ENCODE measurements around the gene PPME1. TPM values are rescaled to one million over a fixed set of nuclear protein-coding genes. Genes with fewer than 3 reads are reported as not detected.

The PPME1 gene
- total RNA-seq, 1 experiment from 2014 or later = 38.1 TPM

GRCh38 chr11:74248469-74248868 lies 77.4 kb downstream of the PPME1 start:
- TF ChIP-seq CTCF (IDR thresholded peaks at IDR 0.05; ENCODE audit: unreplicated experiment) = no peak
- BruUV-seq (replicated peaks) = no TSS peak
- Mint-ChIP-seq H3K9me3 (ENCODE audit: unreplicated experiment) (no peaks in the 10 kb centered on the region), H3K4me1 (ENCODE audit: insufficient read depth, unreplicated experiment) (no peaks in the 10 kb centered on the region), H3K4me3 (ENCODE audit: unreplicated experiment) (no peak overlapping the region), H3K27ac (ENCODE audit: low read depth, unreplicated experiment) (no peak overlapping the region), H3K36me3 (ENCODE audit: insufficient read depth, unreplicated experiment) (peaks cover 59% of the 10 kb centered on the region), H3K27me3 (ENCODE audit: insufficient read depth, unreplicated experiment) (no peaks in the 10 kb centered on the region)
- CTCF ChIA-PET = interaction anchor here (0.6 to 1.1 kb wide), 3 partner anchors 13 to 201 kb away, joined by 3 to 5 read pairs (median 4); no protein-coding TSS in a partner anchor
- intact Hi-C loops (cut with micrococcal nuclease) = no loop called here
- POLR2A ChIA-PET = no interaction called here
- DNase-seq (ENCODE audit: unreplicated experiment) = no peak

GRCh38 chr11:74249496-74249895 lies 78.4 kb downstream of the PPME1 start:
- H3K36me3 Mint-ChIP-seq (ENCODE audit: insufficient read depth, unreplicated experiment) = peaks cover 65% of the 10 kb centered on the region

GRCh38 chr11:74253361-74253760 lies 82.3 kb downstream of the PPME1 start:
- H3K27me3 Mint-ChIP-seq (ENCODE audit: insufficient read depth, unreplicated experiment) = no peaks in the 10 kb centered on the region
- H3K27ac Mint-ChIP-seq (ENCODE audit: low read depth, unreplicated experiment) = no peak overlapping the region
- H3K9me3 Mint-ChIP-seq (ENCODE audit: unreplicated experiment) = no peaks in the 10 kb centered on the region
- no peak overlapping the region for H3K4me3 Mint-ChIP-seq (ENCODE audit: unreplicated experiment)
- BruUV-seq (replicated peaks) = no TSS peak
- peaks cover 13% of the 10 kb centered on the region for H3K4me1 Mint-ChIP-seq (ENCODE audit: insufficient read depth, unreplicated experiment)
- ChIA-PET CTCF (interaction anchor here (0.6 to 8.1 kb wide), 6 partner anchors 14 to 316 kb away, joined by 3 to 210 read pairs (median 4); no protein-coding TSS in a partner anchor), POLR2A (no interaction called here)
- H3K36me3 Mint-ChIP-seq (ENCODE audit: insufficient read depth, unreplicated experiment) = peaks cover 48% of the 10 kb centered on the region
- TF ChIP-seq CTCF (IDR thresholded peaks at IDR 0.05; ENCODE audit: unreplicated experiment) = no peak
- no peak for DNase-seq (ENCODE audit: unreplicated experiment)
- intact Hi-C loops (cut with micrococcal nuclease) = no loop called here

More at GRCh38 chr11:74249496-74249895, 78.4 kb downstream of the PPME1 start:
- ChIA-PET POLR2A (no interaction called here), CTCF (interaction anchor here (8.1 kb wide), 1 partner anchor 197 kb away, joined by 210 read pairs; no protein-coding TSS in a partner anchor)
- no peaks in the 10 kb centered on the region for H3K4me1 Mint-ChIP-seq (ENCODE audit: insufficient read depth, unreplicated experiment)
- no TSS peak for BruUV-seq (replicated peaks)
- no peak for DNase-seq (ENCODE audit: unreplicated experiment)
- H3K27ac Mint-ChIP-seq (ENCODE audit: low read depth, unreplicated experiment) = no peak overlapping the region
- no peaks in the 10 kb centered on the region for H3K9me3 Mint-ChIP-seq (ENCODE audit: unreplicated experiment)
- H3K27me3 Mint-ChIP-seq (ENCODE audit: insufficient read depth, unreplicated experiment) = no peaks in the 10 kb centered on the region
- TF ChIP-seq CTCF (IDR thresholded peaks at IDR 0.05; ENCODE audit: unreplicated experiment) = no peak
- intact Hi-C loops (cut with micrococcal nuclease) = no loop called here
- no peak overlapping the region for H3K4me3 Mint-ChIP-seq (ENCODE audit: unreplicated experiment)

- no TSS peak for BruUV-seq (replicated peaks)
- CTCF ChIA-PET = interaction anchor here (0.5 to 8.1 kb wide), 41 partner anchors 9 to 604 kb away, joined by 3 to 210 read pairs (median 5); partner anchors contain the start of genes C2CD3, LIPT2 and PPME1
- H3K4me3 Mint-ChIP-seq (ENCODE audit: unreplicated experiment) = no peak overlapping the region
- intact Hi-C loops (cut with micrococcal nuclease) = loop anchor here (1.0 to 2.0 kb wide), 6 partner anchors 63 to 314 kb away; no protein-coding TSS in a partner anchor
- peaks cover 15% of the 10 kb centered on the region for H3K4me1 Mint-ChIP-seq (ENCODE audit: insufficient read depth, unreplicated experiment)
- TF ChIP-seq CTCF (IDR thresholded peaks at IDR 0.05; ENCODE audit: unreplicated experiment) = peak; percentile 76
- DNase-seq (ENCODE audit: unreplicated experiment) = peak; percentile 79
- H3K9me3 Mint-ChIP-seq (ENCODE audit: unreplicated experiment) = no peaks in the 10 kb centered on the region
- no peak overlapping the region for H3K27ac Mint-ChIP-seq (ENCODE audit: low read depth, unreplicated experiment)
- peaks cover 39% of the 10 kb centered on the region for H3K36me3 Mint-ChIP-seq (ENCODE audit: insufficient read depth, unreplicated experiment)
- no peaks in the 10 kb centered on the region for H3K27me3 Mint-ChIP-seq (ENCODE audit: insufficient read depth, unreplicated experiment)
- POLR2A ChIA-PET = interaction anchor here (1.0 to 1.6 kb wide), 5 partner anchors 12 to 315 kb away, joined by 3 to 10 read pairs (median 4); partner anchors contain the start of gene LIPT2
Measured at GRCh38 chr11:74255741-74256375, 84.8 kb downstream of the PPME1 start.
